Measurements from ENCODE around the gene SORL1-AS1.

Gene SORL1-AS1

DNA sequence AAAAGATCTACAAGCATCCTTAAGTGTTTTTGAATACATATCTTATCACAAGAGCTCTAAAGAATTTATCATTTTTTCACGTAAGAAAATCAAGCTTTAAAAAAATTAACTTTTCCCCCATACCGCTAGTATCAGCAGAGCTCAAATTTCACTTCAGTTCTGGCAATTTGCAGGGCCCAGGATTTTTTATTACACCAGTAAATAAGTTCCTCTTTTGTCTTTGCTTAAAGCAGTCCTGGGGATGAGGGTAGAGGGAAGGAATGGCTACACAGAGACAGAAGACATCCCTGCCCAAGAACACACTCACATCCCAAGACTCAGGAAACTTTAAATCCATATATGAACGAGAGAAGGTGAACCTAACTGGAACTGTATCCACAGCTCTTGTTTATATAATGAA lies 23.2 kb downstream of the SORL1-AS1 start:
- FAIRE-seq (no peak), DNase-seq (ENCODE audit: low read depth, low spot score) (no peak)
- H3K36me3 ChIP-seq (ENCODE audit: control insufficient read depth in 2 of 2, extremely low read depth in 1 of 2, insufficient read depth in 2 of 2, low read length in 2 of 2) = no peaks in the 10 kb centered on the region
- ChIA-PET CTCF (interaction anchor here (1.2 kb wide), 2 partner anchors 142 to 162 kb away, joined by 3 to 4 read pairs; no protein-coding TSS in a partner anchor), POLR2A (no interaction called here)
- no peak overlapping the region for H2AFZ ChIP-seq (ENCODE audit: low read depth, low read length)
- H3K4me3 ChIP-seq (replicated peaks in 1 of 3; ENCODE audit: insufficient read depth in 1 of 3, low read depth in 1 of 3, low read length in 3 of 3) = no peak overlapping the region
- dilution Hi-C loops (cut with MboI; ENCODE audit: extremely low pct_ligation_motif_present, low sequenced_read_pairs) = no loop called here
- H3K27ac ChIP-seq (ENCODE audit: insufficient read depth, low read depth, low read length) = no peak overlapping the region
- no peaks in the 10 kb centered on the region for H4K20me1 ChIP-seq (replicated peaks; ENCODE audit: control insufficient read depth, extremely low read depth, insufficient read depth, low read length)
- H3K4me1 ChIP-seq (ENCODE audit: control insufficient read depth, extremely low read depth, insufficient read depth, low read length) = no peaks in the 10 kb centered on the region
- peaks cover 2 to 21% of the 10 kb centered on the region in 2 experiments for H3K27me3 ChIP-seq (ENCODE audit: control insufficient read depth in 2 of 2, insufficient read depth in 2 of 2, low read length in 2 of 2)
- no peak overlapping the region for H3K9ac ChIP-seq (replicated peaks; ENCODE audit: extremely low read depth, insufficient read depth, low read length)
- no peaks in the 10 kb centered on the region for H3K9me3 ChIP-seq (replicated peaks; ENCODE audit: control insufficient read depth, insufficient read depth, low read length)
- H3K79me2 ChIP-seq (ENCODE audit: control insufficient read depth, insufficient read depth, low read length) = no peaks in the 10 kb centered on the region
- intact Hi-C loops (cut with micrococcal nuclease) = no loop called here
- no peaks in the 10 kb centered on the region for H3K9me1 ChIP-seq (replicated peaks; ENCODE audit: control insufficient read depth, extremely low read depth, insufficient read depth, low read length)
- no peak overlapping the region for H3K4me2 ChIP-seq (ENCODE audit: insufficient read depth, low read length)
- TF ChIP-seq POLR2A (IDR thresholded peaks at IDR 0.05; ENCODE audit: low read depth, low read length) = no peak
- TF ChIP-seq GATA2 (IDR thresholded peaks at IDR 0.05; ENCODE audit: insufficient read depth, insufficient read length, low read depth, low read length) = no peak
- TF ChIP-seq, protein P1, sequence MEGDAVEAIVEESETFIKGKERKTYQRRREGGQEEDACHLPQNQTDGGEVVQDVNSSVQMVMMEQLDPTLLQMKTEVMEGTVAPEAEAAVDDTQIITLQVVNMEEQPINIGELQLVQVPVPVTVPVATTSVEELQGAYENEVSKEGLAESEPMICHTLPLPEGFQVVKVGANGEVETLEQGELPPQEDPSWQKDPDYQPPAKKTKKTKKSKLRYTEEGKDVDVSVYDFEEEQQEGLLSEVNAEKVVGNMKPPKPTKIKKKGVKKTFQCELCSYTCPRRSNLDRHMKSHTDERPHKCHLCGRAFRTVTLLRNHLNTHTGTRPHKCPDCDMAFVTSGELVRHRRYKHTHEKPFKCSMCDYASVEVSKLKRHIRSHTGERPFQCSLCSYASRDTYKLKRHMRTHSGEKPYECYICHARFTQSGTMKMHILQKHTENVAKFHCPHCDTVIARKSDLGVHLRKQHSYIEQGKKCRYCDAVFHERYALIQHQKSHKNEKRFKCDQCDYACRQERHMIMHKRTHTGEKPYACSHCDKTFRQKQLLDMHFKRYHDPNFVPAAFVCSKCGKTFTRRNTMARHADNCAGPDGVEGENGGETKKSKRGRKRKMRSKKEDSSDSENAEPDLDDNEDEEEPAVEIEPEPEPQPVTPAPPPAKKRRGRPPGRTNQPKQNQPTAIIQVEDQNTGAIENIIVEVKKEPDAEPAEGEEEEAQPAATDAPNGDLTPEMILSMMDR (IDR thresholded peaks at IDR 0.05; ENCODE audit: extremely low read depth in 1 of 2, insufficient read depth in 1 of 2, low read depth in 1 of 2, low read length in 2 of 2) = no peak
- TF ChIP-seq, protein P2, sequence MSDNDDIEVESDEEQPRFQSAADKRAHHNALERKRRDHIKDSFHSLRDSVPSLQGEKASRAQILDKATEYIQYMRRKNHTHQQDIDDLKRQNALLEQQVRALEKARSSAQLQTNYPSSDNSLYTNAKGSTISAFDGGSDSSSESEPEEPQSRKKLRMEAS (IDR thresholded peaks at IDR 0.05; ENCODE audit: insufficient read depth, insufficient read length) = no peak
- TF ChIP-seq FOS (IDR thresholded peaks at IDR 0.05; ENCODE audit: borderline replicate concordance, insufficient read depth, low read length) = no peak
- TF ChIP-seq MYC (IDR thresholded peaks at IDR 0.05; ENCODE audit: low read depth, low read length) = no peak
- TF ChIP-seq POLR2AphosphoS5 (IDR thresholded peaks at IDR 0.05; ENCODE audit: insufficient read depth, low read depth, low read length) = no peak
- TF ChIP-seq JUN (IDR thresholded peaks at IDR 0.05; ENCODE audit: borderline replicate concordance, insufficient read depth, insufficient read length, low read depth) = no peak
- TF ChIP-seq EZH2 (IDR thresholded peaks at IDR 0.05; ENCODE audit: borderline replicate concordance, low read depth, low read length, severe bottlenecking) = no peak
- BruUV-seq (replicated peaks) = no TSS peak
